ENCODE results near the gene OR51L1.

Gene OR51L1

GRCh38 chr11:5004424-5005274 lies 10.0 kb downstream of the OR51L1 start:
- H3K9ac ChIP-seq (ENCODE audit: low read length) = no peak overlapping the region
- no peak overlapping the region for H3K4me3 ChIP-seq (ENCODE audit: low read depth in 1 of 2, low read length in 2 of 2)
- H3K27me3 ChIP-seq (ENCODE audit: control insufficient read depth in 1 of 2, insufficient read depth in 2 of 2, low read length in 2 of 2) = no peaks in the 10 kb centered on the region
- H3K4me1 ChIP-seq (ENCODE audit: insufficient read depth, low read length) = no peaks in the 10 kb centered on the region
- no peaks in the 10 kb centered on the region for H3K9me3 ChIP-seq (ENCODE audit: low read length)
- no peaks in the 10 kb centered on the region for H3K36me3 ChIP-seq (ENCODE audit: insufficient read depth, low read length)
- no peak overlapping the region for H3K27ac ChIP-seq (ENCODE audit: low read depth, low read length)

- Histone ChIP-seq H3K36me3 (ENCODE audit: insufficient read depth, low read length) (no peaks in the 10 kb centered on the region), H3K27ac (ENCODE audit: low read depth, low read length) (no peak overlapping the region), H3K27me3 (ENCODE audit: control insufficient read depth in 1 of 2, insufficient read depth in 2 of 2, low read length in 2 of 2) (no peaks in the 10 kb centered on the region), H3K9me3 (ENCODE audit: low read length) (no peaks in the 10 kb centered on the region), H3K4me3 (ENCODE audit: low read depth in 1 of 2, low read length in 2 of 2) (no peak overlapping the region), H3K9ac (ENCODE audit: low read length) (no peak overlapping the region), H3K4me1 (ENCODE audit: insufficient read depth, low read length) (no peaks in the 10 kb centered on the region)
These were observed 12.9 kb downstream of the OR51L1 start for GRCh38 chr11:5007561-5007960.

- H3K4me1 ChIP-seq (ENCODE audit: insufficient read depth, low read length) = no peaks in the 10 kb centered on the region
- no peak overlapping the region for H3K4me3 ChIP-seq (ENCODE audit: low read depth in 1 of 2, low read length in 2 of 2)
- no peaks in the 10 kb centered on the region for H3K36me3 ChIP-seq (ENCODE audit: insufficient read depth, low read length)
- no peak overlapping the region for H3K9ac ChIP-seq (ENCODE audit: low read length)
- H3K27ac ChIP-seq (ENCODE audit: low read depth, low read length) = no peak overlapping the region
- H3K9me3 ChIP-seq (ENCODE audit: low read length) = no peaks in the 10 kb centered on the region
- no peaks in the 10 kb centered on the region for H3K27me3 ChIP-seq (ENCODE audit: control insufficient read depth in 1 of 2, insufficient read depth in 2 of 2, low read length in 2 of 2)
These were observed 16.6 kb downstream of the OR51L1 start for GRCh38 chr11:5011254-5011653.

DNA sequence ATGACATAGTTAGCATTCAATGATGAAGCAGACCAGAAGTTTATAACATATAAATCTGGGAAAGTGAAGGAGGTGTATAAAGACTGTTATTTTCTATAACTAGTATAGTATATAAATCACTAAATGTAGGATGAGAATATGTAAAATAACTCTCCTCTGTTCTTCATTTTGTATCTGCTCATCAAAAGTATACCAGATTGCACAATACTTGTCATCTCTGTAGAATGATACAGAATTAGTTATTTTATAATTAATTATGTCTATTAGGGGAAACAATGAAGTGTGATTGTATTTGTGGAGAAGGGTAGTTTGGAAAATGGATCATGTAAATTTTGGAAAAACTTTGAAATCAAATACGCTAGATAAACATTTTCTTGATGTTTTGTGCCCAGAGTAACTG lies 18.4 kb downstream of the OR51L1 start:
- Histone ChIP-seq H3K27ac (ENCODE audit: low read depth, low read length) (no peak overlapping the region), H3K4me1 (ENCODE audit: insufficient read depth, low read length) (no peaks in the 10 kb centered on the region), H3K4me3 (ENCODE audit: low read depth in 1 of 2, low read length in 2 of 2) (no peak overlapping the region), H3K36me3 (ENCODE audit: insufficient read depth, low read length) (no peaks in the 10 kb centered on the region), H3K9ac (ENCODE audit: low read length) (no peak overlapping the region), H3K9me3 (ENCODE audit: low read length) (no peaks in the 10 kb centered on the region), H3K27me3 (ENCODE audit: control insufficient read depth in 1 of 2, insufficient read depth in 2 of 2, low read length in 2 of 2) (no peaks in the 10 kb centered on the region)

- H3K36me3 ChIP-seq (ENCODE audit: insufficient read depth, low read length) = no peaks in the 10 kb centered on the region
- no peak overlapping the region for H3K27ac ChIP-seq (ENCODE audit: low read depth, low read length)
- no peak overlapping the region for H3K9ac ChIP-seq (ENCODE audit: low read length)
- H3K4me1 ChIP-seq (ENCODE audit: insufficient read depth, low read length) = no peaks in the 10 kb centered on the region
- H3K4me3 ChIP-seq (ENCODE audit: low read depth in 1 of 2, low read length in 2 of 2) = no peak overlapping the region
- H3K9me3 ChIP-seq (ENCODE audit: low read length) = no peaks in the 10 kb centered on the region
- H3K27me3 ChIP-seq (ENCODE audit: control insufficient read depth in 1 of 2, insufficient read depth in 2 of 2, low read length in 2 of 2) = no peaks in the 10 kb centered on the region
These were observed 27.3 kb downstream of the OR51L1 start for GRCh38 chr11:5021996-5022395.

- Histone ChIP-seq H3K27ac (ENCODE audit: low read depth, low read length) (no peak overlapping the region), H3K4me1 (ENCODE audit: insufficient read depth, low read length) (no peaks in the 10 kb centered on the region), H3K27me3 (ENCODE audit: control insufficient read depth in 1 of 2, insufficient read depth in 2 of 2, low read length in 2 of 2) (no peaks in the 10 kb centered on the region), H3K9me3 (ENCODE audit: low read length) (no peaks in the 10 kb centered on the region), H3K36me3 (ENCODE audit: insufficient read depth, low read length) (no peaks in the 10 kb centered on the region), H3K9ac (ENCODE audit: low read length) (no peak overlapping the region), H3K4me3 (ENCODE audit: low read depth in 1 of 2, low read length in 2 of 2) (no peak overlapping the region)
These were observed 42.0 kb downstream of the OR51L1 start for GRCh38 chr11:5036669-5037068.

- H3K4me3 ChIP-seq (ENCODE audit: low read depth in 1 of 2, low read length in 2 of 2) = no peak overlapping the region
- no peaks in the 10 kb centered on the region for H3K4me1 ChIP-seq (ENCODE audit: insufficient read depth, low read length)
- H3K27me3 ChIP-seq (ENCODE audit: control insufficient read depth in 1 of 2, insufficient read depth in 2 of 2, low read length in 2 of 2) = no peaks in the 10 kb centered on the region
- H3K9ac ChIP-seq (ENCODE audit: low read length) = no peak overlapping the region
- H3K9me3 ChIP-seq (ENCODE audit: low read length) = no peaks in the 10 kb centered on the region
- H3K36me3 ChIP-seq (ENCODE audit: insufficient read depth, low read length) = no peaks in the 10 kb centered on the region
- no peak overlapping the region for H3K27ac ChIP-seq (ENCODE audit: low read depth, low read length)
These were observed 43.3 kb downstream of the OR51L1 start for GRCh38 chr11:5037926-5038325.

GRCh38 chr11:5038341-5038740 lies 43.7 kb downstream of the OR51L1 start:
- no peaks in the 10 kb centered on the region for H3K27me3 ChIP-seq (ENCODE audit: control insufficient read depth in 1 of 2, insufficient read depth in 2 of 2, low read length in 2 of 2)
- H3K4me1 ChIP-seq (ENCODE audit: insufficient read depth, low read length) = no peaks in the 10 kb centered on the region
- H3K9me3 ChIP-seq (ENCODE audit: low read length) = no peaks in the 10 kb centered on the region
- H3K9ac ChIP-seq (ENCODE audit: low read length) = no peak overlapping the region
- H3K36me3 ChIP-seq (ENCODE audit: insufficient read depth, low read length) = no peaks in the 10 kb centered on the region
- no peak overlapping the region for H3K27ac ChIP-seq (ENCODE audit: low read depth, low read length)
- H3K4me3 ChIP-seq (ENCODE audit: low read depth in 1 of 2, low read length in 2 of 2) = no peak overlapping the region

GRCh38 chr11:5040876-5041275 lies 46.2 kb downstream of the OR51L1 start:
- H3K4me3 ChIP-seq (ENCODE audit: low read depth in 1 of 2, low read length in 2 of 2) = no peak overlapping the region
- no peaks in the 10 kb centered on the region for H3K27me3 ChIP-seq (ENCODE audit: control insufficient read depth in 1 of 2, insufficient read depth in 2 of 2, low read length in 2 of 2)

DNA sequence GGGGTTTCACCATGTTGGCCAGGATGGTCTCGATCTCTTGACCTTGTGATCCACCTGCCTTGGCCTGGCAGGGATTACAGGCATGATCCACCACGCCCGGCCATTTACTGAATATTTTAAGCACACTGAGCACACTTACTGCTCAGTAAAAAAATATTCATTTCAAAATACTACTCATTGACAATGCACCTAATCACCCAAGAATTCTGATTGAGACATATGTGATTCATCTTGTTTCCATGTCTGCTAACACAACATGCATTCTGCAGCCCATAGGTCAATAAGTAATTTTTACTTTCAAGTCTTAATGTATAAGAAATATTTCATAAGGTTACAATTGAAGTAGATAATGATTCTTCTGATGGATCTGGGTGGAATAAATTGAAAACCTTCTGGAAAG lies 47.4 kb downstream of the OR51L1 start:
- Histone ChIP-seq H3K27ac (ENCODE audit: low read depth, low read length) (no peak overlapping the region), H3K4me1 (ENCODE audit: insufficient read depth, low read length) (no peaks in the 10 kb centered on the region), H3K9me3 (ENCODE audit: low read length) (no peaks in the 10 kb centered on the region), H3K4me3 (ENCODE audit: low read depth in 1 of 2, low read length in 2 of 2) (no peak overlapping the region), H3K36me3 (ENCODE audit: insufficient read depth, low read length) (no peaks in the 10 kb centered on the region), H3K27me3 (ENCODE audit: control insufficient read depth in 1 of 2, insufficient read depth in 2 of 2, low read length in 2 of 2) (no peaks in the 10 kb centered on the region), H3K9ac (ENCODE audit: low read length) (no peak overlapping the region)

More at GRCh38 chr11:5040876-5041275, 46.2 kb downstream of the OR51L1 start:
- Histone ChIP-seq H3K27ac (ENCODE audit: low read depth, low read length) (no peak overlapping the region), H3K36me3 (ENCODE audit: insufficient read depth, low read length) (no peaks in the 10 kb centered on the region), H3K9me3 (ENCODE audit: low read length) (no peaks in the 10 kb centered on the region), H3K4me1 (ENCODE audit: insufficient read depth, low read length) (no peaks in the 10 kb centered on the region), H3K9ac (ENCODE audit: low read length) (no peak overlapping the region)

DNA sequence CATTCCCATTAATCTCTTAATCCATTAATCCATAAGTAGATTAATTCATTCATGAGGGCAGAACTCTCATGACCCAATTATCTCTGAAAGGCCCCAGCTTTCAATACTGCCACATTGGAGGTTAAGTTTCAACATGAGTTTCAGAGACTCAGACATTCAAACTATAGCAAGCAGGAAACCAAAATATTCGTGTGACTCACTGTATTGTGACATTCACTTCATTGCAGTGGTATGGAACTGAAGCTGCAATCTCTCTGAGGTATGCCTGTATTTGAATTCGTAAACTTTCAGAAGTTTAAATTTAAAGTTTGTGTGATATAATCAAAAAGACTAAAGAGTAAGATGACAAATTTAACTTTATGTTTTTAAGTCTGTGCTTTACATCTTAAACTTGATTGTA lies 48.7 kb downstream of the OR51L1 start:
- no peaks in the 10 kb centered on the region for H3K9me3 ChIP-seq (ENCODE audit: low read length)
- H3K4me1 ChIP-seq (ENCODE audit: insufficient read depth, low read length) = no peaks in the 10 kb centered on the region
- no peak overlapping the region for H3K27ac ChIP-seq (ENCODE audit: low read depth, low read length)
- no peaks in the 10 kb centered on the region for H3K27me3 ChIP-seq (ENCODE audit: control insufficient read depth in 1 of 2, insufficient read depth in 2 of 2, low read length in 2 of 2)
- no peak overlapping the region for H3K4me3 ChIP-seq (ENCODE audit: low read depth in 1 of 2, low read length in 2 of 2)
- no peak overlapping the region for H3K9ac ChIP-seq (ENCODE audit: low read length)
- H3K36me3 ChIP-seq (ENCODE audit: insufficient read depth, low read length) = no peaks in the 10 kb centered on the region

GRCh38 chr11:5046226-5046625 lies 51.6 kb downstream of the OR51L1 start, which contains the start of gene OR52J3:
Gene OR52J3, plus strand, starts transcription at chr11:5046526. Its CDS starts 0 bp downstream, at chr11:5046526.
- Histone ChIP-seq H3K27ac (ENCODE audit: low read depth, low read length) (no peak within 1 kb of the TSS), H3K9ac (ENCODE audit: low read length) (no peak within 1 kb of the TSS), H3K9me3 (ENCODE audit: low read length) (no peaks in the 10 kb centered on the region), H3K4me1 (ENCODE audit: insufficient read depth, low read length) (no peaks in the 10 kb centered on the region), H3K4me3 (ENCODE audit: low read depth in 1 of 2, low read length in 2 of 2) (no peak within 1 kb of the TSS), H3K27me3 (ENCODE audit: control insufficient read depth in 1 of 2, insufficient read depth in 2 of 2, low read length in 2 of 2) (no peaks in the 10 kb centered on the region), H3K36me3 (ENCODE audit: insufficient read depth, low read length) (no peaks in the 10 kb centered on the region)
